ENCODE measurements around the gene GJD4. TPM values are rescaled to one million over a fixed set of nuclear protein-coding genes. Genes with fewer than 3 reads are reported as not detected.

The GJD4 gene, protein sequence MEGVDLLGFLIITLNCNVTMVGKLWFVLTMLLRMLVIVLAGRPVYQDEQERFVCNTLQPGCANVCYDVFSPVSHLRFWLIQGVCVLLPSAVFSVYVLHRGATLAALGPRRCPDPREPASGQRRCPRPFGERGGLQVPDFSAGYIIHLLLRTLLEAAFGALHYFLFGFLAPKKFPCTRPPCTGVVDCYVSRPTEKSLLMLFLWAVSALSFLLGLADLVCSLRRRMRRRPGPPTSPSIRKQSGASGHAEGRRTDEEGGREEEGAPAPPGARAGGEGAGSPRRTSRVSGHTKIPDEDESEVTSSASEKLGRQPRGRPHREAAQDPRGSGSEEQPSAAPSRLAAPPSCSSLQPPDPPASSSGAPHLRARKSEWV
- total RNA-seq (2014; rRNA removed; shearing (Covaris generic)) (0.35 TPM in 1 of 2 replicates, not detected in the other), polyA plus RNA-seq (2016; fragmentation: Nextera tagmentation; extraction: Ambion mirVana) (not detected in 2 replicates)
- long read RNA-seq, result 0 reads

DNA sequence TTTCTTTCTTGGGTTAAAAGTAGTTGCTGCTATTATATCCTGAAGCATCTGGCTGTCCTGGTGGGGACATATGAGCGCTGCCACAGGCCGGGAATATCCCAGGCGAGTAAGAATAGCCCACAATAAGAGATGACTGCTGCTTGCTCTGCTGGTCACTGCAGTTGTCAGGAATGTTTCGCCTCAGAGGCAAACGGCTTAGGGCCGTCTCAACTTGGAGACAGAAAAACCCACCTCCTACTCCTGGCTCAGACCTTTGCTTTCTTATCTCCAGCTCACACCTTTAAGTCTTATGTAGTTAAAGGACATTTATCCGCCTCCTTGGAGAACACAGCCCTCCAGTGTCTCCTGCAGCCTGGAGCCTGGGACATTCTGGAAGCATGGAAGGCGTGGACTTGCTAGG, at the start of gene GJD4:
GJD4 (plus strand) TSS at position 151 of the 400 bp plus-strand sequence; CDS start at position 378, 227 bp downstream.
- Histone ChIP-seq H3K9me2 (ENCODE audit: insufficient read depth) (no peaks in the 10 kb centered on the region), H3K27me3 (ENCODE audit: insufficient read depth) (peaks cover 31% of the 10 kb centered on the region), H3K4me3 (no peak within 1 kb of the TSS), H4K20me1 (replicated peaks; ENCODE audit: insufficient read depth) (no peaks in the 10 kb centered on the region), H3F3A (replicated peaks; ENCODE audit: low read depth) (no peaks in the 10 kb centered on the region), H3K27ac (ENCODE audit: low read depth) (no peak within 1 kb of the TSS), H3K4me1 (ENCODE audit: insufficient read depth) (peaks cover 1% of the 10 kb centered on the region; the same call in 1 of the 2 replicates), H3K79me2 (replicated peaks; ENCODE audit: insufficient read depth) (no peaks in the 10 kb centered on the region), H3K4me2 (no peak within 1 kb of the TSS), H3K36me3 (ENCODE audit: insufficient read depth) (no peaks in the 10 kb centered on the region), H2AFZ (no peak within 1 kb of the TSS)
- TF ChIP-seq ZNF331 (CRISPR knock-in tag; IDR thresholded peaks at IDR 0.05; ENCODE audit: low read depth) (no peak), ZNF114 (CRISPR knock-in tag; IDR thresholded peaks at IDR 0.05) (no peak)
- H3K9me3 Mint-ChIP-seq, result peaks cover 32% of the 10 kb centered on the region
- H3K27ac Mint-ChIP-seq, result no peak within 1 kb of the TSS
- peaks cover 17% of the 10 kb centered on the region for H3K36me3 Mint-ChIP-seq (ENCODE audit: low read depth)
- DNase-seq (ENCODE audit: low spot score) (no peak), ATAC-seq (no peak)
- H3K27me3 Mint-ChIP-seq (ENCODE audit: insufficient read depth, low read depth, poor library complexity), result peaks cover 6% of the 10 kb centered on the region
- H3K4me1 Mint-ChIP-seq, result no peaks in the 10 kb centered on the region; the same call in 2 of the 3 replicates
- H3K4me3 Mint-ChIP-seq, result no peak within 1 kb of the TSS

DNA sequence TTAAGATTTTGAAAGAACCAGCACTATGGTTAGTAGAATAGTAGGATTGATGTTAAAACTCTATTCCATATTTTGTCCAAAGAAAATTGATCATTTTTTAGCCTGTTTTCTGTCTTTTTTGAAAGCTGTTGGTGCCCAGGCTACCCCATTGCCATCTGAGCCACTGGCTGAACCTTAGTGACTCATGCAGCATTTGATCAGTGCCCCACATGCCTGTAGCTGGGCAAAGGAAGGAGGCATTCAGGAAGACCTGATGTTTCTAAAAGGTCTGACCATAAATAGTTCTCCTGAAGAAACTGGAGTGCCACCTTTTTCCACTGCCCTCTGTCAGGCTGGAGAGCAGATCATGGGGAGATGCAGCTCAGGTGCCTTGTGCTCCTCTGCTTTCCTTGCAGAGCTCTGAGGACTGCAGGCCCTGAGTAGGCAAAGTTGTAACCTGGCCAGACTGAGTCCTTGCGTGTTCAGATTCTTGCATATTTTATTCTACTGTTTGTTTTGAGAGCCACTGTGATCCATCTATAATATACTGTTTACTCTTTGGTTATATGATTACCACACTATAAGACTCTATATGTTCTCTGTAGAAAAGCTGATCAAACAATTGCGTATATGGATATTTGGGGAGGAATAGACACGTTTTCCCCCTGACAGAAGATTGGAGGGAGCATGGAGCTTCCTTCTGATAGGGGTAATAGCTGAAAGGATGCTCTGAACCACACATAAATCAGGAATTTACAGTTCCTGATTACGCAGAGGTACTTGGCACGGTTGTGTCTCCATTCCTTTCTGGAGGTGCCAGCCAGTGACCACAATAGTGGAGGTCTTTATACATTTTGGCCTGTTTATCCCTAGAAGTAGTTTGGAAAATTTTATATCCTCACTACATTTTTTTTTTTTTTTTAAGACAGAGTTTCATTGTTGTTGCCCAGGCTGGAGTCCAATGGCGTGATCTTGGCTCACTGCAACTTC, 48.9 kb upstream of the GJD4 start:
- H3K27me3 ChIP-seq (ENCODE audit: insufficient read depth), result no peaks in the 10 kb centered on the region
- H4K20me1 ChIP-seq (replicated peaks; ENCODE audit: insufficient read depth), result no peaks in the 10 kb centered on the region
- no peak overlapping the region for H3K27ac ChIP-seq (ENCODE audit: low read depth)
- no peak overlapping the region for H3K27ac Mint-ChIP-seq
- no peak overlapping the region for H3K4me3 Mint-ChIP-seq
- no peaks in the 10 kb centered on the region for H3K9me2 ChIP-seq (ENCODE audit: insufficient read depth)
- no peaks in the 10 kb centered on the region for H3K27me3 Mint-ChIP-seq (ENCODE audit: insufficient read depth, low read depth, poor library complexity)
- no peaks in the 10 kb centered on the region for H3K4me1 Mint-ChIP-seq
- H2AFZ ChIP-seq, result no peak overlapping the region
- no peak overlapping the region for H3K4me2 ChIP-seq
- H3K36me3 Mint-ChIP-seq (ENCODE audit: low read depth), result no peaks in the 10 kb centered on the region; the same call in 2 of the 3 replicates
- no peaks in the 10 kb centered on the region for H3K9me3 Mint-ChIP-seq
- ATAC-seq, result no peak
- no peaks in the 10 kb centered on the region for H3K36me3 ChIP-seq (ENCODE audit: insufficient read depth)
- DNase-seq (ENCODE audit: low spot score), result no peak
- no peaks in the 10 kb centered on the region for H3K4me1 ChIP-seq (ENCODE audit: insufficient read depth)
- H3K79me2 ChIP-seq (replicated peaks; ENCODE audit: insufficient read depth), result no peaks in the 10 kb centered on the region
- H3F3A ChIP-seq (replicated peaks; ENCODE audit: low read depth), result no peaks in the 10 kb centered on the region
- H3K4me3 ChIP-seq, result no peak overlapping the region
- no peak for TF ChIP-seq EZH2 (IDR thresholded peaks at IDR 0.05; ENCODE audit: low read depth, unreplicated experiment)
- TF ChIP-seq ZNF331 (CRISPR knock-in tag; IDR thresholded peaks at IDR 0.05; ENCODE audit: low read depth), result no peak
- no peak for TF ChIP-seq EZH2phosphoT487 (IDR thresholded peaks at IDR 0.05; ENCODE audit: unreplicated experiment)
- TF ChIP-seq ZNF114 (CRISPR knock-in tag; IDR thresholded peaks at IDR 0.05), result no peak
- TF ChIP-seq CREB1 (CRISPR knock-in tag; IDR thresholded peaks at IDR 0.05; ENCODE audit: low read depth), result no peak
- TF ChIP-seq, protein P1, sequence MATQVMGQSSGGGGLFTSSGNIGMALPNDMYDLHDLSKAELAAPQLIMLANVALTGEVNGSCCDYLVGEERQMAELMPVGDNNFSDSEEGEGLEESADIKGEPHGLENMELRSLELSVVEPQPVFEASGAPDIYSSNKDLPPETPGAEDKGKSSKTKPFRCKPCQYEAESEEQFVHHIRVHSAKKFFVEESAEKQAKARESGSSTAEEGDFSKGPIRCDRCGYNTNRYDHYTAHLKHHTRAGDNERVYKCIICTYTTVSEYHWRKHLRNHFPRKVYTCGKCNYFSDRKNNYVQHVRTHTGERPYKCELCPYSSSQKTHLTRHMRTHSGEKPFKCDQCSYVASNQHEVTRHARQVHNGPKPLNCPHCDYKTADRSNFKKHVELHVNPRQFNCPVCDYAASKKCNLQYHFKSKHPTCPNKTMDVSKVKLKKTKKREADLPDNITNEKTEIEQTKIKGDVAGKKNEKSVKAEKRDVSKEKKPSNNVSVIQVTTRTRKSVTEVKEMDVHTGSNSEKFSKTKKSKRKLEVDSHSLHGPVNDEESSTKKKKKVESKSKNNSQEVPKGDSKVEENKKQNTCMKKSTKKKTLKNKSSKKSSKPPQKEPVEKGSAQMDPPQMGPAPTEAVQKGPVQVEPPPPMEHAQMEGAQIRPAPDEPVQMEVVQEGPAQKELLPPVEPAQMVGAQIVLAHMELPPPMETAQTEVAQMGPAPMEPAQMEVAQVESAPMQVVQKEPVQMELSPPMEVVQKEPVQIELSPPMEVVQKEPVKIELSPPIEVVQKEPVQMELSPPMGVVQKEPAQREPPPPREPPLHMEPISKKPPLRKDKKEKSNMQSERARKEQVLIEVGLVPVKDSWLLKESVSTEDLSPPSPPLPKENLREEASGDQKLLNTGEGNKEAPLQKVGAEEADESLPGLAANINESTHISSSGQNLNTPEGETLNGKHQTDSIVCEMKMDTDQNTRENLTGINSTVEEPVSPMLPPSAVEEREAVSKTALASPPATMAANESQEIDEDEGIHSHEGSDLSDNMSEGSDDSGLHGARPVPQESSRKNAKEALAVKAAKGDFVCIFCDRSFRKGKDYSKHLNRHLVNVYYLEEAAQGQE (IDR thresholded peaks at IDR 0.05; ENCODE audit: unreplicated experiment), result no peak
- TF ChIP-seq, protein P2, sequence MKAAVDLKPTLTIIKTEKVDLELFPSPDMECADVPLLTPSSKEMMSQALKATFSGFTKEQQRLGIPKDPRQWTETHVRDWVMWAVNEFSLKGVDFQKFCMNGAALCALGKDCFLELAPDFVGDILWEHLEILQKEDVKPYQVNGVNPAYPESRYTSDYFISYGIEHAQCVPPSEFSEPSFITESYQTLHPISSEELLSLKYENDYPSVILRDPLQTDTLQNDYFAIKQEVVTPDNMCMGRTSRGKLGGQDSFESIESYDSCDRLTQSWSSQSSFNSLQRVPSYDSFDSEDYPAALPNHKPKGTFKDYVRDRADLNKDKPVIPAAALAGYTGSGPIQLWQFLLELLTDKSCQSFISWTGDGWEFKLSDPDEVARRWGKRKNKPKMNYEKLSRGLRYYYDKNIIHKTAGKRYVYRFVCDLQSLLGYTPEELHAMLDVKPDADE (IDR thresholded peaks at IDR 0.05), result no peak
